ENCODE data around the gene TRDN.

Gene TRDN

DNA sequence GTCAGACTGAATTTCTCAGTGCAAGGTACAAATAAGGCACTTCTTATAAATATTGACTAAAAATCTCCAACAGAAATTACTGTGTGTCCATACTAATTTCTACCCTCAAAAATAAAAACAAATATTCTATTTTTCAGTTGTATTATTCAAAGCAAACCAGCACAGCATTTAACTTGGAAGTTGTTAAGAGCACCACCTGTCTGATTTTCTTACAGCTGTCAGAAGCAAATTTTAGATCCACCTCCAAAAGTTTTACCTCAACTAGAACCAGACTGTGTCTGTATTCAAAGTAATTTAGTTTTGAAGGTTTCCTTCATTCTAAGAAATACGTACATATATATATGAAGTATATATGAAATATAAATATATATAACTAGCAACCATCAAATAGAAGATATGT, 1.2 kb downstream of the TRDN start:
- DNase-seq (ENCODE audit: low read depth in 2 of 2), result no peak
- no peak overlapping the region for H3K4me3 ChIP-seq (replicated peaks in 1 of 2; ENCODE audit: low read depth in 2 of 2, low read length in 2 of 2)
- TF ChIP-seq, protein P1, sequence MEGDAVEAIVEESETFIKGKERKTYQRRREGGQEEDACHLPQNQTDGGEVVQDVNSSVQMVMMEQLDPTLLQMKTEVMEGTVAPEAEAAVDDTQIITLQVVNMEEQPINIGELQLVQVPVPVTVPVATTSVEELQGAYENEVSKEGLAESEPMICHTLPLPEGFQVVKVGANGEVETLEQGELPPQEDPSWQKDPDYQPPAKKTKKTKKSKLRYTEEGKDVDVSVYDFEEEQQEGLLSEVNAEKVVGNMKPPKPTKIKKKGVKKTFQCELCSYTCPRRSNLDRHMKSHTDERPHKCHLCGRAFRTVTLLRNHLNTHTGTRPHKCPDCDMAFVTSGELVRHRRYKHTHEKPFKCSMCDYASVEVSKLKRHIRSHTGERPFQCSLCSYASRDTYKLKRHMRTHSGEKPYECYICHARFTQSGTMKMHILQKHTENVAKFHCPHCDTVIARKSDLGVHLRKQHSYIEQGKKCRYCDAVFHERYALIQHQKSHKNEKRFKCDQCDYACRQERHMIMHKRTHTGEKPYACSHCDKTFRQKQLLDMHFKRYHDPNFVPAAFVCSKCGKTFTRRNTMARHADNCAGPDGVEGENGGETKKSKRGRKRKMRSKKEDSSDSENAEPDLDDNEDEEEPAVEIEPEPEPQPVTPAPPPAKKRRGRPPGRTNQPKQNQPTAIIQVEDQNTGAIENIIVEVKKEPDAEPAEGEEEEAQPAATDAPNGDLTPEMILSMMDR (IDR thresholded peaks at IDR 0.05; ENCODE audit: low read depth, low read length), result no peak

DNA sequence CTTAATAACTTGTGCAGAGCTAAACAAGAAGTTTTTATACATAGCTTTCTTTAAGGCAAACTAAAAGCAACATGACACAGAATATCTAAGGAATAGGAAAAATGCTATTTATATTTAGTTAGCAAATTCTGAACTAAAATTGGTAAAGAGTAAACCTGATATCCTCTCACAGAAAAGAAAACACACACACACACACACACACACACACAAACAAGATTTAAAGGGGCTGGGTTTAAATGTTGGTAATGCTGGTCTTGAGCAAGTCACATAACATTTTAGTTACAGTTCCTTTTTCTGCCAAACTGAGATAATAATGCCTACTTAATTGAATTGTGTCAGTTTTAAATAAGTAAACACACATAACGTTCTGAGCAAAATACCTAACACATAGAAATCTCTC, 1.6 kb downstream of the TRDN start:
- no peak overlapping the region for H3K4me3 ChIP-seq (replicated peaks in 1 of 2; ENCODE audit: low read depth in 2 of 2, low read length in 2 of 2)
- DNase-seq (ENCODE audit: low read depth in 2 of 2), result no peak
- TF ChIP-seq, protein P1 (IDR thresholded peaks at IDR 0.05; ENCODE audit: low read depth, low read length), result no peak

DNA sequence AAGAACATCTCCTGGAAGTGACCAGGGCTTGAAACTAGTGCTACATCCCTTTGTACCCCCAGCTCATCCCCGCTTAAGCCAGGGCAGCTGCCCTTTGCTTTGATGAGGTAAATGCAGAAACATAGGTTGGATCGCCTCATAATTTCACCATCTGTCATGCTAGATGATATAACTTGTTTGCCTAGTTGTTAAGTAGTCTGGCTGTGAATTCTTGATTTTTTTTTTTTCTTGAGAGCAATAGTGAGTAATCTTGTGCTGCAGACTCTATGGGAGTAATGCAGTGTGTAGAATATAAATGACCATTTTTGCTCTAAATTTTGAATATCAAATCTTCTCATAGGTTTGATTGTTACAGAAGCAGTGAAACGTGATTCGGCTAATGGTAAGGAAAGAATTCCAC, 4.1 kb downstream of the TRDN start:
- H3K4me3 ChIP-seq (replicated peaks in 1 of 2; ENCODE audit: low read depth in 2 of 2, low read length in 2 of 2), result no peak overlapping the region
- no peak for DNase-seq (ENCODE audit: low read depth in 2 of 2)
- TF ChIP-seq, protein P1 (IDR thresholded peaks at IDR 0.05; ENCODE audit: low read depth, low read length), result no peak

DNA sequence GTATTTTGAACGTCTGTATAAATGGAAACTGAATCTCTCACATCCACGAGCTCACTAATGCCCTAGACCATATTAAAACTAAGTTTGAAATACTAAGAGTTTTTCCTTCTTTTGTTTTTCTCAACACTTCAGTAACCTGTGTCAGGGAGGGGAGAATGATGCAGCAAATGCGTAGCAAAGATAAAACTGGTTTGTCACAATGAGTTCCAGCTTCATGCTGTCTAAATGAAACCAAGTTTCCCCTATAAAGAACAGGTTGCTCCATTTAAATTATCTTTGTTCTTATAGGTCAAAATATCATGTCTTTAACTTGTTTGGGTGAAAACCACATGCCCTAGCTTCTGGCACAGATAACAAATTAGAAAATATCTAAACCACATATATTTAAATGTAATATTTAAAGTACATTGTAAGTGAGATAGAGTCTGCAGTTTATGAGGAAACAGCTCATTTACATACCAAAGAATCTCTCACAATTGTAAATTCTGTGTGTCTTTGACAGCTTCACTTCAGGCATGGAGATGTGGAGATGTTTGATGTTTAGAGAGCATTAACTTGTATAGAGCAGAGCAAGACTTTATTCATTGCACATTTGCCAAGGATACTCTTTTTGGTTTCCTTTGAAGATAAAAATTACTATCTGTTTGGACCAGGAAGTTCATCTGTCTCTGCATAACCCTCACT, 7.3 kb downstream of the TRDN start:
- TF ChIP-seq, protein P1 (IDR thresholded peaks at IDR 0.05; ENCODE audit: low read depth, low read length), result no peak

DNA sequence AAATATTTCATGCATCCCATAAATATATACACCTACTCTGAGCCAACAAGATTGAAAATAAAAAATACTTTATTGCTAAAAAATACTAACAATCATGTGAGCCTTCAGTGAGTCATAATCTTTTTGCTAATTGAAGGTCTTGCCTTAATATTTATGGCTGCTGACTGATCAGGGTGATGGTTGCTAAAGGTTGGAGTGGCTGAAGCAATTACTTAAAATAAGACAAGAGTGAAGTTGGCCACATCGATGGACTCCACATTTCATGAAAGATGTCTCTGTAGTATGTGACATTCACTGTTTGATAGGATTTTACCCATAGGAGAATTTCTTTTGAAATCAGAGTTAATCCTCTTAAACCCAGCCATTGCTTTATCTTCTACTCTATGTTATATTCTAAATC, 11.1 kb downstream of the TRDN start:
- TF ChIP-seq, protein P1 (IDR thresholded peaks at IDR 0.05; ENCODE audit: low read depth, low read length), result no peak
- no peak for DNase-seq (ENCODE audit: low read depth in 2 of 2)

More for the DNA sequence above, 7.3 kb downstream of the TRDN start:
- no peak for DNase-seq (ENCODE audit: low read depth in 2 of 2)
- no peak overlapping the region for H3K4me3 ChIP-seq (replicated peaks in 1 of 2; ENCODE audit: low read depth in 2 of 2, low read length in 2 of 2)

DNA sequence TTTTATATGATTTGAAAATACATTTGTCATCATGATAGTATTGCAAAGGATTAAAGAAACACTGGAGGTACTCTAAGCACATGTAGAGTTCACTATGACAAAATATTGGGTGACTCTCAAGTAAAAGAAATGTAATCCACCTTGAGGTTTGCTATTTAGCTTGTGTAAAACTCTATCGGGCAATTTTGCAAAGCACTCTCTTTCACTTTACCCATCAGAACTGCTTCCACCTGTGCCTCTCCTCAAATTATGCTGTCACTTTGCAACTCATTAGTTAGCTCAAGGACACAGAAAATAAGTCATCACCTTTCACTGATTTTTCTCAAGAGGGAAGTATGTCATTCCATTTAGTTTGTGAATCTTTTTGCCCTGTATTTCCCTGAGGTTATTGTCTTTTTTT, 14.0 kb downstream of the TRDN start:
- DNase-seq (ENCODE audit: low read depth in 2 of 2), result no peak
- TF ChIP-seq, protein P1 (IDR thresholded peaks at IDR 0.05; ENCODE audit: low read depth, low read length), result no peak
- no peak overlapping the region for H3K4me3 ChIP-seq (replicated peaks in 1 of 2; ENCODE audit: low read depth in 2 of 2, low read length in 2 of 2)

More for the DNA sequence above, 11.1 kb downstream of the TRDN start:
- H3K4me3 ChIP-seq (replicated peaks in 1 of 2; ENCODE audit: low read depth in 2 of 2, low read length in 2 of 2), result no peak overlapping the region

DNA sequence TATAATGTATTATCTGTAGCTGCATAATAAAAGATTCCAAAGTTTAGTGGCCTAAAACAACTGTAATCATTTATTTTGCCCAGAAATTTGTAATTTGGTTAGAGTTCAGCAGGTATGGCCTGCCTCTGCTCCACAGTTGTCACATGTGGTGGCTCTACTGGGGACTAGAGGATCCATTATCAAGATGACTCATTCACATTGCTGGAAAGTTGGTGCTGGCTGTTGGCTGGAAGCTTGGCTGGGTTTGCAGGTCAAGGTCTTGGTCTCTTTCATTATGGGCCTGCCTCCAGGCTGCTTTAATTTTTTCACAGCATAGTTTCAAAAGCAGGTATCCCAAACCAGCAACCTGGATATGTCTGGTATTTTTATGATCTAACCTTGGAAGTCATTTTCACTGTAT, 17.6 kb downstream of the TRDN start:
- DNase-seq (ENCODE audit: low read depth in 2 of 2), result no peak
- H3K4me3 ChIP-seq (replicated peaks in 1 of 2; ENCODE audit: low read depth in 2 of 2, low read length in 2 of 2), result no peak overlapping the region
- TF ChIP-seq, protein P1 (IDR thresholded peaks at IDR 0.05; ENCODE audit: low read depth, low read length), result no peak

Data from cardiac fibroblast (primary cell).